Measurements from ENCODE around the gene TRAF3. TPM values are rescaled to one million over a fixed set of nuclear protein-coding genes. Genes with fewer than 3 reads are reported as not detected.
A peak's percentile ranks its signal among the peaks of the same experiment; 100 is the strongest.

The TRAF3 gene
- total RNA-seq, 1 experiment from 2014 or later: 25.3 TPM

- Mint-ChIP-seq H3K9me3 (ENCODE audit: unreplicated experiment) (no peaks in the 10 kb centered on the region), H3K27ac (ENCODE audit: low read depth, unreplicated experiment) (peak overlapping the region; percentile 12), H3K27me3 (ENCODE audit: insufficient read depth, unreplicated experiment) (no peaks in the 10 kb centered on the region), H3K4me1 (ENCODE audit: insufficient read depth, unreplicated experiment) (peaks cover 16% of the 10 kb centered on the region), H3K4me3 (ENCODE audit: unreplicated experiment) (no peak overlapping the region), H3K36me3 (ENCODE audit: insufficient read depth, unreplicated experiment) (peaks cover 5% of the 10 kb centered on the region)
- TF ChIP-seq CTCF (IDR thresholded peaks at IDR 0.05; ENCODE audit: unreplicated experiment): no peak
- no peak for DNase-seq (ENCODE audit: unreplicated experiment)
- ChIA-PET POLR2A (no interaction called here), CTCF (interaction anchor here (0.5 to 0.9 kb wide), 3 partner anchors 11 to 158 kb away, joined by 3 to 4 read pairs (median 4); no protein-coding TSS in a partner anchor)
- intact Hi-C loops (cut with micrococcal nuclease): no loop called here
- BruUV-seq (replicated peaks): no TSS peak
Measured at GRCh38 chr14:102785595-102785963, 8.3 kb downstream of the TRAF3 start.

GRCh38 chr14:102786768-102787167, 9.5 kb downstream of the TRAF3 start:
- H3K27me3 Mint-ChIP-seq (ENCODE audit: insufficient read depth, unreplicated experiment): no peaks in the 10 kb centered on the region
- BruUV-seq (replicated peaks): no TSS peak
- POLR2A ChIA-PET: interaction anchor here (0.6 kb wide), 1 partner anchor 50 kb away, joined by 4 read pairs; no protein-coding TSS in a partner anchor
- intact Hi-C loops (cut with micrococcal nuclease): no loop called here
- H3K27ac Mint-ChIP-seq (ENCODE audit: low read depth, unreplicated experiment): no peak overlapping the region
- no peak for TF ChIP-seq CTCF (IDR thresholded peaks at IDR 0.05; ENCODE audit: unreplicated experiment)
- H3K9me3 Mint-ChIP-seq (ENCODE audit: unreplicated experiment): no peaks in the 10 kb centered on the region
- H3K36me3 Mint-ChIP-seq (ENCODE audit: insufficient read depth, unreplicated experiment): peaks cover 5% of the 10 kb centered on the region
- CTCF ChIA-PET: interaction anchor here (0.6 kb wide), 1 partner anchor 31 kb away, joined by 3 read pairs; no protein-coding TSS in a partner anchor
- peak; percentile 41 for DNase-seq (ENCODE audit: unreplicated experiment)
- no peak overlapping the region for H3K4me3 Mint-ChIP-seq (ENCODE audit: unreplicated experiment)
- H3K4me1 Mint-ChIP-seq (ENCODE audit: insufficient read depth, unreplicated experiment): peaks cover 16% of the 10 kb centered on the region

GRCh38 chr14:102789349-102789748, 12.1 kb downstream of the TRAF3 start:
- CTCF ChIA-PET: interaction anchor here (0.7 kb wide), 1 partner anchor 15 kb away, joined by 5 read pairs; no protein-coding TSS in a partner anchor
- intact Hi-C loops (cut with micrococcal nuclease): no loop called here
- no peak for DNase-seq (ENCODE audit: unreplicated experiment)
- no TSS peak for BruUV-seq (replicated peaks)
- peaks cover 15% of the 10 kb centered on the region for H3K4me1 Mint-ChIP-seq (ENCODE audit: insufficient read depth, unreplicated experiment)
- POLR2A ChIA-PET: no interaction called here
- TF ChIP-seq CTCF (IDR thresholded peaks at IDR 0.05; ENCODE audit: unreplicated experiment): no peak
- H3K36me3 Mint-ChIP-seq (ENCODE audit: insufficient read depth, unreplicated experiment): peaks cover 5% of the 10 kb centered on the region
- H3K27me3 Mint-ChIP-seq (ENCODE audit: insufficient read depth, unreplicated experiment): no peaks in the 10 kb centered on the region
- H3K9me3 Mint-ChIP-seq (ENCODE audit: unreplicated experiment): no peaks in the 10 kb centered on the region
- no peak overlapping the region for H3K4me3 Mint-ChIP-seq (ENCODE audit: unreplicated experiment)
- H3K27ac Mint-ChIP-seq (ENCODE audit: low read depth, unreplicated experiment): no peak overlapping the region

- ChIA-PET POLR2A (interaction anchor here (1.6 kb wide), 1 partner anchor 24 kb away, joined by 5 read pairs; no protein-coding TSS in a partner anchor), CTCF (no interaction called here)
- H3K27ac Mint-ChIP-seq (ENCODE audit: low read depth, unreplicated experiment): no peak overlapping the region
- H3K4me3 Mint-ChIP-seq (ENCODE audit: unreplicated experiment): no peak overlapping the region
- BruUV-seq (replicated peaks): no TSS peak
- no peak for DNase-seq (ENCODE audit: unreplicated experiment)
- intact Hi-C loops (cut with micrococcal nuclease): no loop called here
- H3K9me3 Mint-ChIP-seq (ENCODE audit: unreplicated experiment): no peaks in the 10 kb centered on the region
- H3K27me3 Mint-ChIP-seq (ENCODE audit: insufficient read depth, unreplicated experiment): no peaks in the 10 kb centered on the region
- H3K36me3 Mint-ChIP-seq (ENCODE audit: insufficient read depth, unreplicated experiment): no peaks in the 10 kb centered on the region
- H3K4me1 Mint-ChIP-seq (ENCODE audit: insufficient read depth, unreplicated experiment): peaks cover 8% of the 10 kb centered on the region
- no peak for TF ChIP-seq CTCF (IDR thresholded peaks at IDR 0.05; ENCODE audit: unreplicated experiment)
Measured at GRCh38 chr14:102793531-102794328, 16.5 kb downstream of the TRAF3 start.
